T-helper 9 cell (primary cell): ENCODE results near the gene ZNF407.
"Not testable (repeated sequence)": the region's sequence is repeated elsewhere in the genome, so short reads cannot be mapped to it uniquely, and the experiment has no call there.

Experiments
- DNase-seq: peaks from one replicate; pipeline ENCODE4 v3.0.0-alpha.2; 2020

The ZNF407 gene

GRCh38 chr18:75083761-75084160 is 486.1 kb downstream of the ZNF407 start:
- DNase-seq: no peak

GRCh38 chr18:75085676-75086075 is 488.0 kb downstream of the ZNF407 start:
- not testable (repeated sequence) for DNase-seq

- DNase-seq: no peak
Observed at GRCh38 chr18:75086494-75087034, 488.9 kb downstream of the ZNF407 start.

GRCh38 chr18:75087119-75088020 is 489.7 kb downstream of the ZNF407 start:
- DNase-seq: no peak

- no peak for DNase-seq
Observed at GRCh38 chr18:75088021-75088506, 490.4 kb downstream of the ZNF407 start.

GRCh38 chr18:75088622-75089211 is 491.0 kb downstream of the ZNF407 start:
- DNase-seq: no peak

GRCh38 chr18:75089748-75090327 is 492.2 kb downstream of the ZNF407 start:
- no peak for DNase-seq

GRCh38 chr18:75090336-75090735 is 492.7 kb downstream of the ZNF407 start:
- no peak for DNase-seq

- no peak for DNase-seq
Observed at GRCh38 chr18:75097491-75098225, 500.0 kb downstream of the ZNF407 start.

GRCh38 chr18:75100832-75101630 is 503.4 kb downstream of the ZNF407 start:
- DNase-seq: no peak

- no peak for DNase-seq
Observed at GRCh38 chr18:75101916-75102315, 504.2 kb downstream of the ZNF407 start.

- DNase-seq: not testable (repeated sequence)
Observed at GRCh38 chr18:75104029-75104428, 506.4 kb downstream of the ZNF407 start.

- no peak for DNase-seq
Observed at GRCh38 chr18:75104483-75104882, 506.8 kb downstream of the ZNF407 start.

- no peak for DNase-seq
Observed at GRCh38 chr18:75105551-75106254, 508.0 kb downstream of the ZNF407 start.

GRCh38 chr18:75106746-75107145 is 509.1 kb downstream of the ZNF407 start:
- no peak for DNase-seq

- DNase-seq: no peak
Observed at GRCh38 chr18:75107196-75107930, 509.7 kb downstream of the ZNF407 start.

- no peak for DNase-seq
Observed at GRCh38 chr18:75107931-75108276, 510.2 kb downstream of the ZNF407 start.

GRCh38 chr18:75108579-75109318 is 511.1 kb downstream of the ZNF407 start:
- no peak for DNase-seq

- DNase-seq: no peak
Observed at GRCh38 chr18:75109319-75109691, 511.6 kb downstream of the ZNF407 start.

GRCh38 chr18:75109819-75110218 is 512.1 kb downstream of the ZNF407 start:
- DNase-seq: no peak
